Heart left ventricle (tissue), 13 donors: ENCODE results near the gene TSC22D3.

Experiments
- CTCF ChIP-seq, 12 donors: fragments of 200-600 bp; sonication (generic) in 4 of 12; IDR thresholded peaks; one replicate each; pipeline versions ENCODE4 v1.5.0 to v1.8.0; 2018 to 2022; ENCODE audit warnings: antibody characterized with exemption in 12 of 12, mild to moderate bottlenecking in 5 of 12
- POLR2A ChIP-seq, 2 donors: fragments of 450-650 bp; IDR thresholded peaks; one replicate each; pipeline ENCODE4 v1.6.1; 2017; ENCODE audit warnings: antibody characterized with exemption in 2 of 2, mild to moderate bottlenecking in 2 of 2, moderate library complexity in 2 of 2
- donor health status: ischemic (EF 13 %, LVEDD 7.1; RV severe dilation, severe dysfunction).
- donor health status: DM: no; HTN: yes; CAD: no.
- donor health status: DM: no; HTN: no; CAD: no.
- donor health status: ischemic (EF 25% LVEDD 6.9; RV normal size, moderate dysfunction).
- donor health status: ischemic (EF 25% LVEDD 5.7; RV mildly dilated, moderate dysfunction).
- donor health status: ischemic (EF 35%, LVEDD 5.7; RV mildly dilated, moderate dysfunction).
- donor health status: nonischemic (EF 11% LVEDD 7.7; RV severe dilation, severe dysfunction).
- donor health status: DM: yes; HTN: yes; CAD: no.
- donor health status: PGD.
- donor health status: ischemic (EF 29% LVEDD 5.4; RV normal size, mild dysfunction).
- donor health status: nonischemic (EF 23%, LVEDD 6.1; RV moderate dilation, normal function).

GRCh38 chrX:107760304-107761077 is 15.1 kb downstream of the TSC22D3 start:
- TF ChIP-seq POLR2A (IDR thresholded peaks at IDR 0.05) = no peak
- no peak for TF ChIP-seq CTCF (IDR thresholded peaks at IDR 0.05)
